ENCODE measurements around the gene GAK.
"Not testable (repeated sequence)": the region's sequence is repeated elsewhere in the genome, so short reads cannot be mapped to it uniquely, and the experiment has no call there.

Gene GAK

DNA sequence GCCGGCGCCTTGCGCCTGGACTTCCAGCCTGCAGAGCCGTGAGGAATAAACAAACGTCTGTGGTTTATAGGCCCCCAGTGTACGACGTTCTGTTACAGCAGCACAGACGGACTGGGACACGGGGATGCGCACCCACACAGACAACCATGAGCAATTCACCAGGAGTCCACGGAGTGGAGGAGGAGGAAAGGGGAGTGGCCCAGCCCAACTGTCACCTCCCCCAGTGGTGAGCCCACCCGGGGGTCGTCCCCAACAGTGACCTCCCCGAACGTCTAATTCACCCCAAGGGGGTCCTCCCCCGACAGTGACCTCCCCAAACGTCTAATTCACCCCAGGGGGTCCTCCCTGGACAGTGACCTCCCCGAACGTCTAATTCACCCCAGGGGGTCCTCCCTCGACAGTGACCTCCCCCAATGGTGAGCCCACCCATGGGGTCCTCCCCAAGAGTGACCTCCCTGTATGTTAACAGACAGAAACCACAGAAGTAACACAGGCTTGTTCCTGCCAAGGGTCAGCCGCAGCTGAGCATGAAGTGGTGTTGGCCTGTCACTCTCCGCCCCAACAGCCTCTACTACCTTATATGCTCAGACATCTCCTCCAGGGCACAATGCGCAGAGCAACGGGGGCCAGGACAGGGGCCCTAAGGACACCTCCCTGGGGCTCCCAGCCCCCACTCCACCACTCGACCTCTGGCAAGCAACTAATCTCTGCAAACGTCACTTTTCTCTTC is 6.2 kb downstream of the GAK start:
- no peak for DNase-seq

DNA sequence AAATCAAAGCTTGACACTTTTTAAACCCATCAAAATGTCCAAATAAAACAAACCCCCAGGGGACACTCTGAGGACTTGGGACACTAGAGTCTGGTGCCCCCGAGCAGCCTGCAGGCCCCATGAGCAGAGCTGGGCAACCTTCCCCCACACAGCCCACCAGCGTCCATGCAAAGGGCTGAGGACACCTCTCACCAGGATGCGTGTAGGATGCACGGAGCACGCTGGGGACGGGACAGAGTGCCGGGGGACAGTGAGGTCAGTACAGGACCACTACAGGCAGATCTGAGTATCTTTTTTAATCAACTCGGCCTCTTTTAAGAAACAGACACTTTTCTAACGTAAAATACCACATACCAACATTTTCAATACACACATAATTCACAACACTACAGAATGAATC is 6.9 kb downstream of the GAK start:
- no peak for DNase-seq

DNA sequence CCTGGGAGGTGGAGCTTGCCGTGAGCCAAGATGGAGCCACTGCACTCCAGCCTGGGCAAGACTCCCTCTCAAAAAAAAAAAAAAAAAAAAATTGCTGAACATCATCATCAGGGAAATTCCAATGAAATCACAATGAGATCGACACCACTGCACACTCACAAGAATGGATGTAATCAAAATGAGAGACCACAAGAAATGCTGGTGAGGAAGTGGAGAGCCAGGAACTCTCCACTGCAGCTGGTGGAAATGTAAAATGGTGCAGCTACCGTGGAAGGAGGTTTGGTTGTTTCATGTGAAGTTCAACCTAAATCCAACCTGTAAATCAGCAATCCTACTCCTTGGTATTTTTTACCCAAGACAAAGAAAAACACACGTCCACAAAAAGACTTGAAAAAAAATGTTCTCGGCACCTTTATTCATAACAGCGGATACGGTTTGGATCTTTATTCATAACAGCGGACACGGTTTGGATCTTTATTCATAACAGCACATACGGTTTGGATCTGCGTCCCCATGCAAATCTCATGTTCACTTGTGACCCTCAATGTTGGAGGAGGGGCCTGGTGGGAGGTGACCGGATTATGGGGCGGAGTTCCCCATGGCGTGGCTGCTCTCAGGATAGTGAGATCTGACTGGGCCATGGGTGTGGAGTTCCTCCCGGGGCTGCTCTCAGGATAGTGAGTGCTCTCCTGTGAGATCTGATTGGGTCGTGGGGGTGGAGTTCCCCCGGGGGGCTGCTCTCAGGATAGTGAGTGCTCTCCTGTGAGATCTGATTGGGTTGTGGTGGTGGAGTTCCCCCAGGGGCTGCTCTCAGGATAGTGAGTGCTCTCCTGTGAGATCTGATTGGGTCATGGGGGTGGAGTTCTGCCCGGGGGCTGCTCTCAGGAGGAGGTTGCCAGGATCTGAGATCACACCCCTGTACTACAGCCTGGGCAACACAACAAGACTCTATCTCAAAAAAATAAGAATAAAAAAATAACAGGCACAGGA is 7.7 kb downstream of the GAK start:
- DNase-seq, result peak; percentile 58

DNA sequence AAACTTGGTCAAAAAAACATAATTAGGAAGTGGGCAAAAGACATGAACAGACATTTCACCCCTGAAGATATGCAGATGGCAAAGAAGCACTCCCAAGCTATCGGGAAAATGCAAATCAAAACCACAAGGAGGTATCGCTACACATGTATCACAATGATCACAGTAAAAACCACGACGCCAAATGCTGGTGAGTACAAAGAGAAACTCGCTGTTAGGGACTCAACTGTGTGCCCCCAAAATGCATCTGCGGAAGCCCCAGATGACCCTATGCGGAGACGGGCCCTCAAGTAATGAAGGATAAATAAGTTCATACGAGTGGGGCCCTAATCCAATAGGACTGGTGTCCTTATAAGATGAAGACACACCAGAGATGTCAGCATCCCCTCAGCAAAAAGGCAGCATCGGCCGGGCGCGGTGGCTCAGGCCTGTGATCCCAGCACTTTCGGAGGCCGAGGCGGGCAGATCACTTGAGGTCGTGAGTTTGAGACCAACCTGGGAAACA is 10.2 kb downstream of the GAK start:
- peak; percentile 48 for DNase-seq

DNA sequence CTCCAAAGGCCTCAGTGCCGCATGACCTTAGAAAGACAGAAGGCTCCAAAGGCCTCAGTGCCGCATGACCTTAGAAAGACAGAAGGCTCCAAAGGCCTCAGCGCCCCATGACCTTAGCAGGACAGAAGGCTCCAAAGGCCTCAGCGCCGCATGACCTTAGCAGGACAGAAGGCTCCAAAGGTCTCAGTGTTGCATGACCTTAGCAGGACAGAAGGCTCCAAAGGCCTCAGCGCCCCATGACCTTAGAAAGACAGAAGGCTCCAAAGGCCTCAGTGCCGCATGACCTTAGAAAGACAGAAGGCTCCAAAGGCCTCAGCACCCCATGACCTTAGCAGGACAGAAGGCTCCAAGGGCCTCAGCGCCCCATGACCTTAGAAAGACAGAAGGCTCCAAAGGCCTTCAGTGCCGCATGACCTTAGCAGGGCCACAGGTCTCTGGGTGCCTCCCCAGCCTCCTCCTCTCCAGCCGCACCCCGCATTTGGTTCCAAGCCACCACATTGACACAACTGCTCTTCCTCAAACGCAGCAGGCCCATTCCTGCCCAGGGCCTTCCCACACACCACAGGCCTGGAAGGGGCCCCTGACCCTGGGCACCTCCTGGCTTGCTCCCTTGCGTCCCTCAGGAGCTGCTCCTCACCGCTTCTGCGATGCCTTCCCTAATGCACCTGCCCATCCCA is 13.0 kb downstream of the GAK start:
- not testable (repeated sequence) for DNase-seq

DNA sequence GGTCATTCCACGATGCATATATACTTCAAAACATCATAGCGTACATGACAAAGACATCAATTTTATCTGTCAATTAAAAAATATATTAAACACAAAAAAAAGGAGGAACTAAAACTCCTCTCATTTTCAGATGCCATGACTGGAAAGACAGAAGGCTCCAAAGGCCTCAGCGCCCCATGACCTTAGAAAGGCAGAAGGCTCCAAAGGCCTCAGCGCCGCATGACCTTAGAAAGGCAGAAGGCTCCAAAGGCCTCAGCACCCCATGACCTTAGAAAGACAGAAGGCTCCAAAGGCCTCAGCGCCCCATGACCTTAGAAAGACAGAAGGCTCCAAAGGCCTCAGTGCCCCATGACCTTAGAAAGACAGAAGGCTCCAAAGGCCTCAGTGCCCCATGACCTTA is 13.5 kb downstream of the GAK start:
- not testable (repeated sequence) for DNase-seq

DNA sequence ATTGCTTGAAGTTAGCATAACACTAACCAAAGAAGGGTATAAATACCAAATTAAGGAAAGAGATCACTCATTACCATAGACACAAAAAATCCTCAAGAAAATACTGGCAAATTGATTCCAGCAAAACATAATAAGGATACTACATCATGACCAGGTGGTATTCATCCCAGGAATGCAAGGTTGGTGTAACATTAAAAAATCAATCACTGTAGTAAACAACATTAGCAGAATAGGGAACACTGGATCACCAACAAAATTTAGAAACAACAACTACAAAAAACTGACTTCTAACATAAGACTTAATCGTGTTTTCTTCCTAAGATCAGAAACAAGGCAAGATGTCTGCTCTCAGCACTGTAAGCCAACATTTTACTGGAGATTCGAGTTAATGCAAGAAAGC is 14.1 kb downstream of the GAK start:
- DNase-seq, result no peak

DNA sequence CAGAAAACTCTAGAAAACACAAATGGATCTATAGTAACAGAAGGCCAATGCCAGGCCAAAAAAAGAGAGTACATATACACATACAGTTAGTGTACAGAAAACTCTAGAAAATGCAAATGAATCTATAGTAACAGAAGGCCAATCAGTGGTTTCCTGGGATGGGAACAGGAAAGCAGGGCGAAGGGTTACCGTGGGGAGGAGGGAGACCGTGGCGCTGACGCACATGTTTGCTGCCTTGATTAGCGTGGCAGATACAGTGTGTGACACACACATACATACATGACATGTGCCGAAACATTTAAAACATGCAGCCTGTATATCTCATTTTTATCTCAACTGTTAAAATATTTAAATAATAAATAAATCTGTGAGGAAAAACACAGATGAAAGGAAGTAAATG is 14.7 kb downstream of the GAK start:
- no peak for DNase-seq

DNA sequence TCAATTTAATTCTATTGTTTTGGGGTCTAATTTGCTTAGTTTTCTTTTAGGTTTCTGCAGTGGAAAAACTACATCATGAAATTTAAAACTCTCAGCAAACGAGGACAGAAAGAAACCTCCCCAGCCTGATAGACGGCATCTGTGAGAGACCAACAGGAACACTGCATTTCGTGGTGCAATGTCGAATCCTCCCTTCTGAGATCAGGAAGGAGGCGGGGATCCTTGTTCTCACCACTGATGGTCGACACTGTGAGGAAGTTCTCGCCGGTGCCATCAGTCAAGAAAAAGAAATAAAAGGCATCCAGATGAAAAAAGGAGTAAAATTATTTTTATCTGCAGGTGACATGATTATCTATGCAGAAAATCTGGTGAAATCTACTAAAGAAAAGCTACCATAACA is 16.5 kb downstream of the GAK start:
- no peak for DNase-seq

DNA sequence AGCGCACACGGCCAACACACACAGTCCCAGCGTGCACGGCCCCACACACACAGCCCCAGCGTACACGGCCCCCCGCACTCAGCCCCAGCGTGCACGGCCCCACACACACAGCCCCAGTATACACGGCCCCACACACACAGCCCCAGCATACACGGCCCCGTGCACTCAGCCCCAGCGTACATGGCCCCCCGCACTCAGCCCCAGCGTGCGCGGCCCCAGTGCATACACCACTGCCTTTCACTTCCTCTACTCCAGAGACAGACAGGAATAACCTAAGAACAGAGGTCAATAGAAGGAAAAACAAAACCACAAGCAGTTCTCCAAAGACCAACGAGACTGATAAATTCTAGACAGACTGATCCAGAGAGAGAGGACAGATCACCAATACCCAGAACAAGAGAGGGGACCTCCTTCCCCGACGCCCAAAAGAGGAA is 17.1 kb downstream of the GAK start:
- DNase-seq, result no peak

DNA sequence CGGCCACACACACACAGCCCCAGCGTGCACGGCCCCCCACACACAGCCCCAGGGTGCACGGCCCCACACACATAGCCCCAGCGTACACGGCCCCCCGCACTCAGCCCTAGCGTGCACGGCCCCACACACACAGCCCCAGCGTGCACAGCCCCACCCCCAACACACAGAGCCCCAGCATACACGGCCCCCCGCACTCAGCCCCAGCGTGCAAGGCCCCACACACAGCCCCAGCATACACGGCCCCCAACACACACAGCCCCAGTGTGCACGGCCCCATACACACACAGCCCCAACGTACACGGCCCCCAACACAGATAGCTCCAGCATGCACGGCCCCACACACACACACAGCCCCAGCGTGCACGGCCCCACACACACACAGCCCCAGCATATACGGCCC is 17.6 kb downstream of the GAK start:
- DNase-seq, result no peak

DNA sequence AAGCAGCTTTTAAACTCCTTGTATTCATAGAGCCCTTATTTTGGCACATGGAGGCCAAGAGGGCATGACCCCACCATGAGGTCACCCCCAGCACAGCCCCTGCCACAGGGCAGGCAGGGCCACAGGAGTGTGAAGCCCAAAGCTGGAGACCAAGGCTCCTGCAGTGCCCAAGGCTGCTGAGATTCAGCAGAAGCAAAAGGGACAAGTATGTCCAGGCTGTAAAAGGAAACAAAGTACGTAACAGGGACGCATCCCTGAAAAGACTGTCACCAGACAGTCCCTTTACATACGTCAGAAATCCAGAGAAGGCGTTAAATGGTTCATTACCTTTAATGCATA is 18.9 kb downstream of the GAK start:
- DNase-seq, result no peak

DNA sequence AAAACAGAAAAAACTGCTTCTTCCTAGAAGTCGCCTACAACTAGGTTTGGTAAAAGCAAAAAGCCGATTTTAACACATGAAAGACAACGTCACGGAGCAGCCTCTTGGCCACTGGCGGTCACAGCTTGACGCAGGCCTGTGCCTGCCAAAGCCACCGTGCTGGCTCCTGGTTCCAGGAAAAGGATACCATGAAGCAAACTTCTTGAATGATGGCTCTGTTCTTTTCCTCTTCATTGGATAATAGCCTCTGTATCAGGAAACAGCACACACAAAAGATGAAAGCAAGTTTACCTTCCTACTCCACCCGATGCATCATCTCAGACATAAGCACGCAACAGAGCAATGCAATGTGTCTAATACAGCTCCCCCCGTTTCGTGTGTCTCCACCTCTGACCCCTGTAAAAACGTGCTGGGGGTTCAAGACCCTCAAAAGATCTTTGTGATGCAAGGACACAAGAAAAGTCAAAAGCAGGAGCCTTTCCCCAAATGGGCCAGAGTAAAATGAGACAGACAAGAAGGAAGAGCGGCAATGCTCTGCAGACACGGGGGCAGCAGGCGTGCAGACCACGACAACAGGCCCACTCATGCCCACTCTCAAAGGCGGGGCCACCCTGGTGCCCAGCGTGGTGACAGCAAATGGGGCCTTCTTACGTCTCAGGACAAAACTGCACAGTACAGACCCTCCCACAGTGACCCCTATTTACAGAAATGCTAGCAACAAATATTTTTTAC is 19.4 kb downstream of the GAK start:
- no peak for DNase-seq

DNA sequence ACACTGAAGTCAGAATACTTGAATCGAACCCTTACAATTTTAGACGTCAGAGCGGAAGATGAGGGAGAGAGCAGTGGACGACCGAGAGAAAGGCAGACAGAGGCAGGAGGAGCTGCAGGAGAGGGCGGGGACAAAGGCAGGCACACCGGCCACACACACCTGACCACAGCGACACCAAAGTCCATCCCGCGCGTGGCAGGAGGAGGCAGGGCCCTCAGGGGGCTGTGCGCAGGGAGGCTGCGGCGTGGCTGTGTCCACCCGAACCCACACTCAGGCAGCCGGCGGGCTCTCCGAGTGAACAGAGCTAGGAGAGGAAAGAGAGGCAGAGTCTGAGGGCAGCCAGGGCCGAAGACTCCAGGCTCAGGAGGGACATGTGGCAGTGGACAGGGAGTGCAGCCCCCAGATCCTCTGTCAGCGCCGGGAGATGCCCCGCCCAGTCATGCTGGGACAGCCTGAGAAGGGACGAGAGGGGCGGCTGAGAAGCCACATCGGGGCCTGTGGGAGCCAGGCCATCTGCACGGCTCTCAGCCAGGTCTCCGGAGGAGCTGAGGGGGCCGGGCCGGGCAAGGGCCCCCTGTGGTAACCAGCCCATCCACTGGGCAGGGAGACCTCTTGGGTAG is 20.1 kb downstream of the GAK start:
- no peak for DNase-seq

DNA sequence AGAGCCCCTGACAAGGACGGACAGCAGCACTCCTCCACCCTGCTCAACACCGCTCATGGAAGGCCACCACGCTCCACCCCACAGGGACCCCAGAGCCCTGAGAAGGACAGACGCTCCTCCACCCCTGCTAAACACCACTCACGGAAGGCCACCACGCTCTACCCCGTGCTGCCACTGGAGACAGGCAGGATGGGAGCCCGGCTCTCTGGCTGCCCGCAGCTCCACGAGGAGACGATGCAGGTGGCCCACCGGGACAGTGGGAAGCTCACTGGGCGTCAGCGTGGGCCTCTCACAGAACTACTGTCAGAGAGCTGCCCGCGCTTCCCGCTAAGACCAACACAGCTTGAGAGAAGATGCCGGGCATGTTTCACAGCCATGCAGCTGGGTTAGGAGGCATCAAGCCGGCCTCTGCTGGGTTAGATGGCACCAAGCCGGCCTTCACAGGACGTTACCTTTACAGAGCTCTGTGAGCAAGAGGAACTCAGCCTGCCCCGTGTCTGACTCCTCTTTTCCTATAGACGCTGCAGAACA is 20.8 kb downstream of the GAK start:
- no peak for DNase-seq

DNA sequence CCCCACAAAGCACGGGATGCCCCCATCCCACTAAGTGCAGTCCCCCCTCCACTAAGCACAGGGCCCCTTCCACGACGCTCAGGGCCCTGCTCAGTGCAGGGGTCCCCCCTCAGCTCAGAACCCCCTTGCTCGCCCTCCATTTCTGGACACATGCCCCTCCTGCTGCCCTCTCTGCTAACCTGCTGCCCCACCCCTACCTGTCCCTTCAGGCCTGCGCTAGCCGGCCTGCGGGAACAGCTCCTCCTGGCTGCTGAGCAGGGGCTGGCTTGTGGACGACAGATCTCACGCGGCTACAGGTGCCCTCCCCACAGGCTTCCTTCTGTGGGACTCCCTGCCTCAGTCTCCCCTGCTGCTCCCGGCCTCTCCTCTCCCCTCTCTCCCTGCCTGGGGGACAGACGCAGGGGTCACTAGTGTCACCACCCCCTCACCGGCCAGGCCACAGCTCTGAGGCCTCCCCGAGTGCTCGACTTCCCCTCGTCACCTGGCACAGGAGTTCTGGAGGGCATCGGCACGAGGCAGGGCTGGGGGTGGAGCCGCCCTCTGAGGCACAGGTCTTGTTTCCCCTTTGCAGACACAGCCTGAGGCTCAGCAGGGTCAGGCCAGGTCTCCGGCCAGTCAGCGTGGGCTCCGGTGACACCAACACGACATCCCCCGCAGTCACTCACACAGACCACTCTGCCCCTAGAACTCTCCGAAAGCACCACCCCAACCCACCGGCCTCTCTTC is 21.6 kb downstream of the GAK start:
- DNase-seq, result no peak

DNA sequence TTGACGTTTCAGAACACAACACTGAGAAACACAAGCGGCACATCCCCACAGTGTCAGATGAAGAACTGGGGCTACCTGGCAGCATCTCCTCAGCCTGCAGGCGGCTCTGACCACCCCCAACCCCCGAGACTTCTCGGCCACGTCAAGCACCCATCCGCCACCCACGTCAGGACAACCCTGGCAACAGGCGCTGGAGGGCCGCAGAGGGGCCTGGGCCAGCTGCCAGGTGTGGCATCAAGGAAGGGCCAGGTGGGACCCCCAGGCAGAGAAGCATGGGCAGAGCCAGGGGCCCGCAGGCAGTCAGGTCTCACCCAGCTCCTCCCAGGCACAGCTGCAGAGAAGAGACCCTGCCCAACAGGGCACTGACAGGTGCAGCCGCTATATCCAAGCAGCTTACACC is 22.3 kb downstream of the GAK start:
- no peak for DNase-seq

DNA sequence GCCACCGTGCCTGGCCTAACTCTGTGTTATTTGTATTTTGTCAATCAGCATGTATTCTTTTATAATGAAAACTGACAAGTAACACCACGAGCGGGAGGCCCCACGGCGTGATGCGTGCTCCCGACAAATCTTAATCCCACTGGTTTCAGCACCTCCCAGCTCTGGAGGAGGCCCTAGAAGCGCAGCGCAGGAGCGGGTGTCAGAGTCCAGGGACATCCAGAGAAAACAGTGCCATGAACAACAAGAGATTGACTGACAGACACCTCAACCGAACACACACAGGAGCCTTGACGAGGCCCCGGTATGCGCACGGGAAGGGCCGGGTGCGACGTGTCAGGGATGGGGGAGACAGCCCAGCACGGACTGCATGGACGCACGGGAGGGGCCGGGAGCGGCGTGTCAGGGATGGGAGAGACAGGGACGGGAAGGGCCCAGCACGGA is 23.0 kb downstream of the GAK start:
- DNase-seq, result no peak

DNA sequence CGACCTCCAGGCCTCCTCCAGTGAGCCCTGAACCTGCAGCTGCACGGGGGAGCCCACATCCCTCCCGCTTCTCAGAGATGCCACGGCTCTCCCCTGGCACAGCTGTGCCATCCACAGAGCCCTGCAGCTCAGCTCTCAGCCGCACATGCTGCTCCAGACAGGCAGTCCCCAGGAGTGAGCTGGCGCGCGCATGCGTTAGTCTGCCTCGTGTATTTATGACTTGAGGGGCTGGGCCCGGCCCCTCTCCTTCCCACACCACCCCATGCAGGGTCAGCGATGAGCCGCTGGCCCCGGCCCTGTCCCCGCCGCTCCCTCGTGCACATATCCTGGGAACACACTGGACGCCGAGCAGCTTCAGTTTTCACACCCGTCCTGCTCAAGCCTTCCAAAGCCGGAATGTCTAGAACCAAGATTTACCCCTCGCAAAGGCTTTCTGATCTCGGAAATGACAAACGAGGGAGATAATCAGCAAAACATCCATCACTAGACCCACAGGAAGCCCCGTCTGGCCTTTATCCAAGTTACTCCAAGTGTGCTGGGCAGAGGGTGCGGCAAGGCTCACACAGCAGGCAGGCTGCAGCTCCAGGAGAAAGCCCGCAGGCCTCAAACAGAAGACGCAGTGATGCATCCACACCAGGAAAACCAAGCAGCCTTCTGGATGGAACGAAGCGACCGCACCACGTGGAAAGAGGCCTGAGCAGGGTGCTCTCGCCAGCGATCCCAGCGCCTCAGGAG is 24.3 kb downstream of the GAK start:
- no peak for DNase-seq

DNA sequence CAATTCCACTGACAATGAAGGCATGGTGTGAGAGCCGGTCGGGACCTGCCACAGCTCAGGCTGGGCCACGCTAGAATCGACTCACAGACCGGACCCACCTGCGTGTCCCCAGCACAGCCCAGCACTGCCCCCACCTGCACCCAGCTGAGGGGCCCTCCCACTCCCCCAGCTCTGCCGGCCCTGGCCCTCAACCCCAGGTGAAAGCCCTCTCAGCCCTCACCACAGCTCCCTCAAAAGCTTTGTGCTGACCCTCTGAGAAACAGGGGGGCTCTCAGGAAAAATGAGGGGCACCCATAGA is 25.1 kb downstream of the GAK start:
- no peak for DNase-seq
